Keratinocyte (primary cell): ENCODE results near the gene MYO15B.

Source experiments
- EZH2 ChIP-seq: IDR thresholded peaks from one replicate; pipeline ENCODE4 v1.6.1; 2012; ENCODE audit warnings: inconsistent platforms, mild to moderate bottlenecking, low read length, moderate library complexity
- TF ChIP-seq, protein P1 (sequence below), 3 experiments: IDR thresholded peaks in 1 of 3; conservative IDR thresholded peaks in 1 of 3; optimal IDR thresholded peaks in 1 of 3; 2 replicates in 2 of 3; 3 replicates in 1 of 3; pipeline versions ENCODE3 to v1.5.1; 2011; ENCODE audit warnings: low read length in 3 of 3, mild to moderate bottlenecking in 3 of 3, moderate library complexity in 2 of 3, control low read depth in 1 of 3, inconsistent platforms in 1 of 3; ENCODE audit not compliant: insufficient read depth in 2 of 3; ENCODE audit errors: extremely low read depth in 1 of 3

DNA sequence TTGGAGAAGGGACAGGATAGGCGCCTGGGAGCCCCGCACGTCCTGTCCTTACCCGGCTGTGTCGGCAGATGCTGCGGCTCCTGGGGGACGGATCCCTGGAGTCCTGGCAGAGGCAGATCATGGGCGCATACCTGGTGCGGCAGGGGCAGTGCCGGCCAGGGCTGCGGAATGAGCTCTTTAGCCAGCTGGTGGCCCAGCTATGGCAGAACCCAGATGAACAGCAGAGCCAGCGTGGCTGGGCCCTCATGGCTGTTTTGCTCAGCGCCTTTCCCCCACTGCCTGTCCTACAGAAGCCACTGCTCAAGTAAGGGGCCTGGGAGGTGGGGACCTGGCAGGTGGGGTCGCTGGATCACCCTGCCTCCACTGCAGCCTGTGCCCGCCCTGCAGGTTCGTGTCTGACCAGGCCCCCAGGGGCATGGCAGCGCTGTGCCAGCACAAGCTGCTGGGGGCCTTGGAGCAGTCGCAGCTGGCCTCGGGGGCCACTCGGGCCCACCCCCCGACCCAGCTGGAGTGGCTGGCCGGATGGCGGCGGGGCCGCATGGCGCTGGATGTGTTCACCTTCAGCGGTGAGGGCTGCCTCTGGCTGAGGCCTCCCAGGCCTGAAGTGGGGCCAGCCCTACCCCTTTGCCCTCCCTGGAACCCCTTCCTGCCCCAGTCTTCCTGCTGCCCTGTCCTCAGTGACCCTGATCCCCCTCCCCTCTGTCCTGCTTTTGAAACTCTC lies 25.5 kb downstream of the MYO15B start:
- no peak for TF ChIP-seq EZH2
- TF ChIP-seq, protein P1, sequence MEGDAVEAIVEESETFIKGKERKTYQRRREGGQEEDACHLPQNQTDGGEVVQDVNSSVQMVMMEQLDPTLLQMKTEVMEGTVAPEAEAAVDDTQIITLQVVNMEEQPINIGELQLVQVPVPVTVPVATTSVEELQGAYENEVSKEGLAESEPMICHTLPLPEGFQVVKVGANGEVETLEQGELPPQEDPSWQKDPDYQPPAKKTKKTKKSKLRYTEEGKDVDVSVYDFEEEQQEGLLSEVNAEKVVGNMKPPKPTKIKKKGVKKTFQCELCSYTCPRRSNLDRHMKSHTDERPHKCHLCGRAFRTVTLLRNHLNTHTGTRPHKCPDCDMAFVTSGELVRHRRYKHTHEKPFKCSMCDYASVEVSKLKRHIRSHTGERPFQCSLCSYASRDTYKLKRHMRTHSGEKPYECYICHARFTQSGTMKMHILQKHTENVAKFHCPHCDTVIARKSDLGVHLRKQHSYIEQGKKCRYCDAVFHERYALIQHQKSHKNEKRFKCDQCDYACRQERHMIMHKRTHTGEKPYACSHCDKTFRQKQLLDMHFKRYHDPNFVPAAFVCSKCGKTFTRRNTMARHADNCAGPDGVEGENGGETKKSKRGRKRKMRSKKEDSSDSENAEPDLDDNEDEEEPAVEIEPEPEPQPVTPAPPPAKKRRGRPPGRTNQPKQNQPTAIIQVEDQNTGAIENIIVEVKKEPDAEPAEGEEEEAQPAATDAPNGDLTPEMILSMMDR (optimal IDR thresholded peaks at IDR 0.05 in 1 of 3, IDR thresholded peaks at IDR 0.05 in 1 of 3, conservative IDR thresholded peaks at IDR 0.05 in 1 of 3; ENCODE audit: extremely low read depth in 1 of 3, insufficient read depth in 2 of 3, low read length in 3 of 3), result no peak
